ENCODE results near the gene ODF4. TPM values are rescaled to one million over a fixed set of nuclear protein-coding genes. Genes with fewer than 3 reads are reported as not detected.

Gene ODF4
- total RNA-seq, 3 donors from 2014 or later (not counting 1 experiment from before 2014, with no cell fraction given), result not detected

DNA sequence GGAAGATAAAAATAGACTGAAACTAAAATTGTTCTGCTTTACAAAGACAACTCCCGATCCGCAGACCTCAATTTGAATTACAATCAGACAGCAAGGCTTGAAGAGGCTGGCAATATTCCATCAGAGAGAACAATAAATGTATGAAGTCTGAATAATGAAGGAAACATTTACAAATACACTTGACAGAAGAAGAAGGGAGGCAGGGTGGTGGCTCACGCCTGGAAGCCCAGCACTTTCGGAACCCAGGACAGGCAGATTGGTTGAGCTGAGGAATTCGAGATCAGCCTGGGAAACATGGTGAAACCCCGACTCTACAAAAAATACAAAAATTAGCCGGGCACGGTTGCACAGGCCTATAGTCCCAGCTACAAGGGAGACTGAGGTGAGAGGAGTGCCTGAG is 14.6 kb downstream of the ODF4 start:
- H3K36me3 Mint-ChIP-seq, result no peaks in the 10 kb centered on the region
- no peak overlapping the region for H3K4me3 Mint-ChIP-seq
- no peaks in the 10 kb centered on the region for H3K4me1 Mint-ChIP-seq
- H3K27me3 Mint-ChIP-seq (ENCODE audit: low read depth in 2 of 2), result peaks cover 0 to 3% of the 10 kb centered on the region in 2 donors
- no peaks in the 10 kb centered on the region for H3K9me3 Mint-ChIP-seq
- no peak for DNase-seq
- H3K9me3 ChIP-seq (ENCODE audit: control insufficient read depth, insufficient read depth, low read length), result no peaks in the 10 kb centered on the region
- TF ChIP-seq, protein P1, sequence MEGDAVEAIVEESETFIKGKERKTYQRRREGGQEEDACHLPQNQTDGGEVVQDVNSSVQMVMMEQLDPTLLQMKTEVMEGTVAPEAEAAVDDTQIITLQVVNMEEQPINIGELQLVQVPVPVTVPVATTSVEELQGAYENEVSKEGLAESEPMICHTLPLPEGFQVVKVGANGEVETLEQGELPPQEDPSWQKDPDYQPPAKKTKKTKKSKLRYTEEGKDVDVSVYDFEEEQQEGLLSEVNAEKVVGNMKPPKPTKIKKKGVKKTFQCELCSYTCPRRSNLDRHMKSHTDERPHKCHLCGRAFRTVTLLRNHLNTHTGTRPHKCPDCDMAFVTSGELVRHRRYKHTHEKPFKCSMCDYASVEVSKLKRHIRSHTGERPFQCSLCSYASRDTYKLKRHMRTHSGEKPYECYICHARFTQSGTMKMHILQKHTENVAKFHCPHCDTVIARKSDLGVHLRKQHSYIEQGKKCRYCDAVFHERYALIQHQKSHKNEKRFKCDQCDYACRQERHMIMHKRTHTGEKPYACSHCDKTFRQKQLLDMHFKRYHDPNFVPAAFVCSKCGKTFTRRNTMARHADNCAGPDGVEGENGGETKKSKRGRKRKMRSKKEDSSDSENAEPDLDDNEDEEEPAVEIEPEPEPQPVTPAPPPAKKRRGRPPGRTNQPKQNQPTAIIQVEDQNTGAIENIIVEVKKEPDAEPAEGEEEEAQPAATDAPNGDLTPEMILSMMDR (IDR thresholded peaks at IDR 0.05), result no peak
- no peak for ATAC-seq
- 72% methylated on average over 7 of the region's 8 CpGs for WGBS (ENCODE audit: insufficient coverage)
- H3K4me3 ChIP-seq (ENCODE audit: low read length), result no peak overlapping the region
- H3K27ac ChIP-seq (ENCODE audit: low read length), result no peak overlapping the region
- no peaks in the 10 kb centered on the region for H3K27me3 ChIP-seq (ENCODE audit: control insufficient read depth, insufficient read depth, low read length)
- intact Hi-C loops (cut with micrococcal nuclease), result no loop called here
- H3K36me3 ChIP-seq (ENCODE audit: control insufficient read depth, insufficient read depth, low read length), result no peaks in the 10 kb centered on the region
- no peak overlapping the region for H3K27ac Mint-ChIP-seq
- no peaks in the 10 kb centered on the region for H3K4me1 ChIP-seq (ENCODE audit: control insufficient read depth, insufficient read depth, low read length)

DNA sequence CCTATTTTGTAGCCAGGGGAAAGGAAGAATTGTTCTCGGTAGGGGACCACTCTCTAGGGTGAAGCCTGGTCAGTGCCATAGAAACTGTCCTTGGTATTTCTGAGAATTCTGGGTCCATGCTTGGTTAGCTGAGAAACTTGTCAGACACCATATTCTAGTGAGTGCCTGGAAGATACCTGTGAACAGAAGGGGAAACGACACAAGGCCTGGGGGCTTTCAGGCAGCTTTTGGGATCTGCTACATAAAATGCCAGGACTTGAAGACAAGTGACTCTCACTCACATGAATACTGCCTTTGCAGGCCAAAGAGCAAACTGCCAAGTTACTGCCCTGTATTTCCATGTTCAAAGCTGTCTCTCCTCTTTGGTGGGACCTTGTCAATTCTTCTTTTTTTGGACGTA is 18.3 kb downstream of the ODF4 start:
- intact Hi-C loops (cut with micrococcal nuclease), result no loop called here
- TF ChIP-seq, protein P1 (IDR thresholded peaks at IDR 0.05), result no peak
- Mint-ChIP-seq H3K4me1 (peaks cover 0 to 3% of the 10 kb centered on the region in 2 donors), H3K36me3 (no peaks in the 10 kb centered on the region), H3K4me3 (no peak overlapping the region), H3K9me3 (no peaks in the 10 kb centered on the region), H3K27me3 (ENCODE audit: low read depth in 2 of 2) (no peaks in the 10 kb centered on the region), H3K27ac (no peak overlapping the region)
- Histone ChIP-seq H3K4me1 (ENCODE audit: control insufficient read depth, insufficient read depth, low read length) (no peaks in the 10 kb centered on the region), H3K4me3 (ENCODE audit: low read length) (no peak overlapping the region), H3K9me3 (ENCODE audit: control insufficient read depth, insufficient read depth, low read length) (no peaks in the 10 kb centered on the region), H3K27ac (ENCODE audit: low read length) (no peak overlapping the region), H3K36me3 (ENCODE audit: control insufficient read depth, insufficient read depth, low read length) (no peaks in the 10 kb centered on the region), H3K27me3 (ENCODE audit: control insufficient read depth, insufficient read depth, low read length) (no peaks in the 10 kb centered on the region)
- DNase-seq, result no peak
- WGBS (ENCODE audit: insufficient coverage), result 88% methylated on average over 2 of the region's 3 CpGs
- ATAC-seq, result no peak

DNA sequence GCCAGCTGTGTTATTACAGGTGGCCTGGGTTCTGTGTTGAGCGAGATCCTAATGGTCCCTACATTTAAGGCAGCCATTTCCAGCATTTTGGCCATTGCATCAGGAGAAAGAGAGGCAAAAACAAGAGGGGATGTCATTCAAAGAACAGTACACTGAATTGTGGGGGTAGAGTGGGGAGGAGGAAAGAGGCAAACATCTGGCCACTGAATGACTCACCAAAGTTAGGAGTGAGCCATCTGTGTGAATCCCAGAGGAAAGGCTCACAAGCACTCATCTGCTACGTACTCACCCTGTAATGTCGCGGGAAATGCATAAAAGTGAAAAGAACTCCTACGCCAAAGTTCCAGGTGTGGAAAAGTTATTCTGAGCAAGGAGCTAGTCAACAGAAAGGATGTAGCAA is 20.1 kb downstream of the ODF4 start:
- DNase-seq, result no peak
- H3K36me3 ChIP-seq (ENCODE audit: control insufficient read depth, insufficient read depth, low read length), result no peaks in the 10 kb centered on the region
- WGBS (ENCODE audit: insufficient coverage), result 79% methylated on average over 5 of the region's 5 CpGs
- no peak for ATAC-seq
- no peaks in the 10 kb centered on the region for H3K27me3 ChIP-seq (ENCODE audit: control insufficient read depth, insufficient read depth, low read length)
- no peaks in the 10 kb centered on the region for H3K4me1 ChIP-seq (ENCODE audit: control insufficient read depth, insufficient read depth, low read length)
- intact Hi-C loops (cut with micrococcal nuclease), result no loop called here
- Mint-ChIP-seq H3K36me3 (no peaks in the 10 kb centered on the region), H3K4me3 (no peak overlapping the region), H3K4me1 (peaks cover 0 to 3% of the 10 kb centered on the region in 2 donors), H3K27ac (no peak overlapping the region), H3K27me3 (ENCODE audit: low read depth in 2 of 2) (no peaks in the 10 kb centered on the region), H3K9me3 (no peaks in the 10 kb centered on the region)
- no peak overlapping the region for H3K27ac ChIP-seq (ENCODE audit: low read length)
- H3K4me3 ChIP-seq (ENCODE audit: low read length), result no peak overlapping the region
- TF ChIP-seq, protein P1 (IDR thresholded peaks at IDR 0.05), result no peak
- no peaks in the 10 kb centered on the region for H3K9me3 ChIP-seq (ENCODE audit: control insufficient read depth, insufficient read depth, low read length)

DNA sequence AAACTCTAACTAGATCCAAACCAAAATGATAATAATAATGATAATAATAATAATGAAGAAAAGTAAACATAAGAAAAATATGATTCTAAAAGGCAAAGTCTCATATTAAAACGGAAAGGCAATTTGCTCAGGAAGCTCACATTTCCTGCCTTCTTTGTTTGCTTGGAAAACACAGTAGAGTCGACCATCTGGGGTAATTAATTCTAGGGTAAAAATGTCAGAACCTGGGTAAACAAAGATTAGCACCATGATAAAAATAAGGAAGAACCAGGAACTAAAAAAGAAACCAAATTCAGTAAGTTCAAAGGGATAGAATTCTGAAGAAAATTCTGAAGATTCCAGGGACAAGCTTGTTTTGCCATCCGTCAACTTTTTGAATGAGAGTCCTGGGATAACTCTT is 20.6 kb downstream of the ODF4 start:
- Histone ChIP-seq H3K4me1 (ENCODE audit: control insufficient read depth, insufficient read depth, low read length) (no peaks in the 10 kb centered on the region), H3K27me3 (ENCODE audit: control insufficient read depth, insufficient read depth, low read length) (no peaks in the 10 kb centered on the region), H3K36me3 (ENCODE audit: control insufficient read depth, insufficient read depth, low read length) (no peaks in the 10 kb centered on the region), H3K4me3 (ENCODE audit: low read length) (no peak overlapping the region), H3K27ac (ENCODE audit: low read length) (no peak overlapping the region), H3K9me3 (ENCODE audit: control insufficient read depth, insufficient read depth, low read length) (no peaks in the 10 kb centered on the region)
- Mint-ChIP-seq H3K27me3 (ENCODE audit: low read depth in 2 of 2) (no peaks in the 10 kb centered on the region), H3K36me3 (no peaks in the 10 kb centered on the region), H3K27ac (no peak overlapping the region), H3K9me3 (no peaks in the 10 kb centered on the region), H3K4me3 (no peak overlapping the region), H3K4me1 (peaks cover 0 to 3% of the 10 kb centered on the region in 2 donors)
- 39% methylated on average over 3 of the region's 3 CpGs for WGBS (ENCODE audit: insufficient coverage)
- TF ChIP-seq, protein P1 (IDR thresholded peaks at IDR 0.05), result no peak
- intact Hi-C loops (cut with micrococcal nuclease), result no loop called here
- ATAC-seq, result no peak
- no peak for DNase-seq
